Subcutaneous adipose tissue (tissue), 4 donors: ENCODE data around the gene FSTL5. TPM values are rescaled to one million over a fixed set of nuclear protein-coding genes. Genes with fewer than 3 reads are reported as not detected.

Experiments used
- CTCF ChIP-seq: fragments of 450-650 bp; IDR thresholded peaks from one replicate; pipeline ENCODE4 v1.5.1; 2016; ENCODE audit warnings: low read depth, mild to moderate bottlenecking, control low read depth, antibody characterized with exemption, moderate library complexity
- total RNA-seq, 4 donors: library from RNA; depleted of rRNA; stranded (reverse); fragments of >200 nt; gene quantifications; one replicate each; pipeline ENCODE4 v1.1.0, GENCODE V29; 2016

Gene FSTL5
- total RNA-seq, 4 donors from 2014 or later: 0.33 TPM; not detected in 3

- TF ChIP-seq CTCF: no peak
Measured at GRCh38 chr4:161522031-161522430, 641.8 kb downstream of the FSTL5 start.

- no peak for TF ChIP-seq CTCF
Measured at GRCh38 chr4:161519611-161520010, 644.2 kb downstream of the FSTL5 start.

GRCh38 chr4:161517941-161518340, 645.9 kb downstream of the FSTL5 start:
- TF ChIP-seq CTCF: no peak

- no peak for TF ChIP-seq CTCF
Measured at GRCh38 chr4:161505141-161505540, 658.7 kb downstream of the FSTL5 start.

- TF ChIP-seq CTCF: no peak
Measured at GRCh38 chr4:161498155-161498554, 665.6 kb downstream of the FSTL5 start.

GRCh38 chr4:161486461-161486860, 677.3 kb downstream of the FSTL5 start:
- no peak for TF ChIP-seq CTCF

- TF ChIP-seq CTCF: no peak
Measured at GRCh38 chr4:161466316-161466715, 697.5 kb downstream of the FSTL5 start.
